Measurements from ENCODE around the gene RBM4B.

RBM4B gene

DNA sequence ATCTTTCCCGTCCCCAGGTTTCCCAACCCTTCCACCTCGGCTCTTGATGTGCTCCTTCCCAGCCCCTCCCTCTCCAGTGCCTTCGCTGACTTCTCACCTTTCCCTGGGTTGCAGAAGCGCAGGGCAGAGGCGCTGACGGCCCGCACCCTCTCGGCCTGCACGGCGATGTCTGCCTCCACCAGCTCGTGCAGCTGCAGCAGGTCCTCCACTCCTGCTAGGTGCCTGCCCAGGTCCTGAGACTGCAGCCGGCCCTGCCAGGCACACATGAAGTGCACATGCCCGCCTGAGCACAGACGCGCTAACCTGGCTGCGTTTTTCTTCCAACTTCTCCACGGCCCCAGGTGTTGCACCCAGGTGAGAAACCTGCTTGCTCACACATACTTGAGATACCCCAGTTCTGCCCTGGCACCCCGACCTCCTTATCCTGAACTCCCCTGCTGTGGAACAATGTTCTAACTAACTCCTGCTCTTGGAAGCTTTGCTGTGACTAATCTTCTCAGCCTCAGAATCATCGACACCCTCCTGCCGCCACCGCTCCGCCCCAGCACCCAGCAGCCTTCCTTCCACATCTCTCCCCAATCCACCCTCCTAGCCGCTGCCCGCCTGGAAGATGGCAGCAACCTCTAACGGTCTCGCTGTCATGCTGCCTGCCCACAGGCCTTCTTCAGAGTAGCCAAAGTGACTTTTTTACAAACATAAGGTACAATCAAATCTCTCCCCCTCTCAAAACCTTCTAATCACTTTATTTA, 28.1 kb upstream of the RBM4B start:
- no peaks in the 10 kb centered on the region for H3K27me3 ChIP-seq (ENCODE audit: control insufficient read depth, insufficient read depth, low read length)
- H3K36me3 ChIP-seq (ENCODE audit: control insufficient read depth, insufficient read depth, low read length), result peaks cover 75% of the 10 kb centered on the region
- H3K4me1 ChIP-seq (ENCODE audit: control insufficient read depth, insufficient read depth, low read length), result no peaks in the 10 kb centered on the region
- no peak overlapping the region for H3K4me3 ChIP-seq (ENCODE audit: low read depth, low read length)
- no peak overlapping the region for H3K9ac ChIP-seq (ENCODE audit: low read length)
- no peak overlapping the region for H3K27ac ChIP-seq (ENCODE audit: low read depth, low read length)
- no peaks in the 10 kb centered on the region for H3K9me3 ChIP-seq (ENCODE audit: control insufficient read depth, insufficient read depth, low read depth, low read length)

DNA sequence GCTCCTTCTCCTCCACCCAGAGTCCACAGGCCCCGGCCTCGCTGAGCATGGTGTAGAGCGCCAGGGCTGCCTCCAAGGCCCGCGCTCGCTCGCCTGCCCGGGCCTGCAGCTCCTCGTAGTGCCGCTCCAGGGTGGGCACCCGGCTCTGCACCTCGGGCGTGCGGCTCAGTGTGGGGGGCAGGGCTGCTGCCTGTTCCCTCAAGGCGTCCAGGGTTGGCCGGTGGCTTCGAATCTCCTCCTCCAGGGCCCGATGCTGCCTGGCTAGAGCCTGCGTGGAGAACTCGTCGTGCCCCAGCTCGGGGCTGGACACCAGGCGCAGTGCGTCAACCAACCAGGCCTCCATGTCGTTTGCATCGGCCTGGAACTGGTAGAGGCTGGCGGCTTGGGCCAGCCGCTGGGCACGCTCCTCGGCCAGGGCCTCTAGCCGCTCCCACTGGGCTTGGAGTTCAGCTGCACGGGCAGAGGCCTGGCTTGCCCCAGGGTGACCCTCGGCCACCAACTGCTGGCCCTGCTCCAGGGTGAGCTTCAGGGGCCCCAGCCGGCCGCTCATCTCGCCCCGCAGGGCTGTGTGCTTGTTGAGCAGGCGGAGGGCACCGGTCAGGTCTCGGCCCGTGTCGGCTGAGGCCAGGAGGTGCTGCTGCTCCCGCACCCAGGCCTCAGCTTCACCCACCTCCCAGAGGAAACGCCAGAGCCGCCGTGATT, 27.1 kb upstream of the RBM4B start:
- Histone ChIP-seq H3K36me3 (ENCODE audit: control insufficient read depth, insufficient read depth, low read length) (peaks cover 75% of the 10 kb centered on the region), H3K27me3 (ENCODE audit: control insufficient read depth, insufficient read depth, low read length) (no peaks in the 10 kb centered on the region), H3K4me3 (ENCODE audit: low read depth, low read length) (no peak overlapping the region), H3K4me1 (ENCODE audit: control insufficient read depth, insufficient read depth, low read length) (no peaks in the 10 kb centered on the region), H3K9me3 (ENCODE audit: control insufficient read depth, insufficient read depth, low read depth, low read length) (no peaks in the 10 kb centered on the region), H3K9ac (ENCODE audit: low read length) (no peak overlapping the region), H3K27ac (ENCODE audit: low read depth, low read length) (no peak overlapping the region)

DNA sequence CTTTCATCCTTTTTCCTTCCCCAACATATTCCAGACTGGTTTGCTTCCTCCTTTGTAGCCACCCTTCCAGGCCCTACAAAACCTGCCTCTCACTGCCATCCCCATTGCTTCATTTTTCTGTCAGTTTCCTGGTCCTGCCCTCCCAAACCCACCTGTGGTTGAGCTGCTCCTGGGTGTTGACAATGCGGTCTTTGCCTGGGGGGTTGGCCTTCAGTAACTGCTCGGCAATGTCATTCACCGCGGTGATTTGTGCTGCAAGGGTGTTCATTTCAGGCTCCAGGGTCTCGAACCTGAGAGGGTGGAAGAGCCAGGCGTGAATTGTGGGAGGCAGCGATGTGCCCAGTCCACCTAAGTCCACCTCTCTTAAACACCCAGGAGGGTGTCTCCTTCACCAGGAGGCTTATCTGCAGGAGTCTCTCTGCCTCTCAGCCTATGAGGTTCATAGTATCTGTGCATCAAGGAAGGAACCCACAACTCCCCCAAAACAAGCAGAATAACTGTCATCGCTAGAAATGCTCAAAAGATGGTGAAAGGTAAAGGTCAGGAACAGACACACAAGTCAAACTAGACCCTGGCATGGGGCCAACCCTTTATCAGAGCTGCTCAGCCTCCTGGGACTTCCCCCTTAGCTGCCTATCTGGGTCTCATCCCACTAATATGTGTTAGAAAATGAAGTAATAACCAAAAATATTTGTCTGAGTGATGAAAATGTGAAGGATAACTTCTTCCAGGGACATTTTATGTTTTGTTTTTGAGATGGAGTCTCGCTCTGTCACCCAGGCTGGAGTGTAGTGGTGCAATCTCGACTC, 23.9 kb upstream of the RBM4B start:
- Histone ChIP-seq H3K27ac (ENCODE audit: low read depth, low read length) (no peak overlapping the region), H3K36me3 (ENCODE audit: control insufficient read depth, insufficient read depth, low read length) (peaks cover 76% of the 10 kb centered on the region), H3K4me1 (ENCODE audit: control insufficient read depth, insufficient read depth, low read length) (no peaks in the 10 kb centered on the region), H3K9ac (ENCODE audit: low read length) (no peak overlapping the region), H3K27me3 (ENCODE audit: control insufficient read depth, insufficient read depth, low read length) (no peaks in the 10 kb centered on the region), H3K4me3 (ENCODE audit: low read depth, low read length) (no peak overlapping the region), H3K9me3 (ENCODE audit: control insufficient read depth, insufficient read depth, low read depth, low read length) (no peaks in the 10 kb centered on the region)

DNA sequence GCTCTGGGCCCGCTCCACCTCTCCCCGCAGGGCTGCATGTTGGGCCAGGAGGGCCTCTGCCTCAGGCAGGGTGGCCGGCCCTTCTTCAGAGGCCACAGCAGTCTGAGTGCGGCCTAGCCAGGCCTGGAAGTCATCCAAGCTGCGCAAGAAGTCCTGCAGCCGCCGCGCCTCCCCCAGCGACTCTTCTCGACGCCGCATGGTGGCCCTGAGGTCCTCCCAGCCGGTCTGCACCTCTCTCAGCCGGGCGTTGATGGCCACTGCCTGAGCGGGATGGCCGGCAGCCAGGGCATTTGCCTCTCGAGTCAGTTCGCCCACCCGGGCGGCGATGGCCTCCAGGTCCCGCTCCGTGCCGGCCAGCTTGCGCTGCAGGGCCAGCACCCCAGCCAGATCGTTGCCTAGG, 23.1 kb upstream of the RBM4B start:
- Histone ChIP-seq H3K27me3 (ENCODE audit: control insufficient read depth, insufficient read depth, low read length) (no peaks in the 10 kb centered on the region), H3K4me3 (ENCODE audit: low read depth, low read length) (no peak overlapping the region), H3K27ac (ENCODE audit: low read depth, low read length) (no peak overlapping the region), H3K9me3 (ENCODE audit: control insufficient read depth, insufficient read depth, low read depth, low read length) (no peaks in the 10 kb centered on the region), H3K36me3 (ENCODE audit: control insufficient read depth, insufficient read depth, low read length) (peaks cover 79% of the 10 kb centered on the region), H3K4me1 (ENCODE audit: control insufficient read depth, insufficient read depth, low read length) (no peaks in the 10 kb centered on the region), H3K9ac (ENCODE audit: low read length) (no peak overlapping the region)

DNA sequence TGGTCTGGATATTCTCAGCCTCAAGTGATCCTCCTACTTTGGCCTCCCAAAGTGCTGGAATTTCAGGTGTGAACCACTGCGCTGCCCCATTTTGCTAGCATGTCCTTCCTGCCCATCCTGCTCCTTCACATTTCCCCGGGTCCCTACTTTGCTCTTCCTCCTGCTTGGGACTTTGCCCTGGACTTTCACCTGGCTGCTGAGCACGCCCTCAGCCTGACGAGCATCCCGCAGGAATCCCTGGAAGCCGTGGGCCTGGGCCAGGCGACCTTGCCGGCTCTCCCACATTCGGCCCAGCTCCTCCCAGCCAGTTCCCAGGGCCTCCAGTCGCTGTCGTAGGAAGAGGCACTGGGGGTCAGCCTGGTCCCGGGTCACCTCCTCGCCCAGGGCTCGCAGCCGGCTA, 22.6 kb upstream of the RBM4B start:
- Histone ChIP-seq H3K27me3 (ENCODE audit: control insufficient read depth, insufficient read depth, low read length) (no peaks in the 10 kb centered on the region), H3K4me3 (ENCODE audit: low read depth, low read length) (no peak overlapping the region), H3K27ac (ENCODE audit: low read depth, low read length) (no peak overlapping the region), H3K36me3 (ENCODE audit: control insufficient read depth, insufficient read depth, low read length) (peaks cover 75% of the 10 kb centered on the region), H3K9ac (ENCODE audit: low read length) (no peak overlapping the region), H3K9me3 (ENCODE audit: control insufficient read depth, insufficient read depth, low read depth, low read length) (no peaks in the 10 kb centered on the region), H3K4me1 (ENCODE audit: control insufficient read depth, insufficient read depth, low read length) (no peaks in the 10 kb centered on the region)

DNA sequence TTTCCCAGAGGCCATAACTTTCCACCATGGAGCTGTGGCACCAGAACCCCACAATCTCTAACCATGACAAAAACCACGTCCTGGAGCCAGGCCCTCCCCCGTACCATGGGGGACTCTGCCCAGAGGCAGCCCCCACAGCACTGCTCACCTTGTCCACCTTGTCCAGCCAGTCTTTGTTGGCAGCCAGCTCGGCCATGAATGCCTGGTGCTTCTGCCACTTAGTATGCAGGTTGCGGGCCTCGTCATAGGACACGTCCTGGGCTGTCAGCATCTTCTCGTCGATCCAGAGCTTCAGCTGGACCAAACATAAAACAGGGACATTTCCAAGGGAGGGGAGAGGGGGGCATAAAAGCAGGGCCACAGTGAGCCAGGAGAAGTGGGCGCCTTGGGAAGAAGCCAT, 20.8 kb upstream of the RBM4B start:
- Histone ChIP-seq H3K9ac (ENCODE audit: low read length) (no peak overlapping the region), H3K36me3 (ENCODE audit: control insufficient read depth, insufficient read depth, low read length) (peaks cover 67% of the 10 kb centered on the region), H3K4me3 (ENCODE audit: low read depth, low read length) (no peak overlapping the region), H3K27me3 (ENCODE audit: control insufficient read depth, insufficient read depth, low read length) (no peaks in the 10 kb centered on the region), H3K27ac (ENCODE audit: low read depth, low read length) (no peak overlapping the region), H3K4me1 (ENCODE audit: control insufficient read depth, insufficient read depth, low read length) (no peaks in the 10 kb centered on the region), H3K9me3 (ENCODE audit: control insufficient read depth, insufficient read depth, low read depth, low read length) (no peaks in the 10 kb centered on the region)

DNA sequence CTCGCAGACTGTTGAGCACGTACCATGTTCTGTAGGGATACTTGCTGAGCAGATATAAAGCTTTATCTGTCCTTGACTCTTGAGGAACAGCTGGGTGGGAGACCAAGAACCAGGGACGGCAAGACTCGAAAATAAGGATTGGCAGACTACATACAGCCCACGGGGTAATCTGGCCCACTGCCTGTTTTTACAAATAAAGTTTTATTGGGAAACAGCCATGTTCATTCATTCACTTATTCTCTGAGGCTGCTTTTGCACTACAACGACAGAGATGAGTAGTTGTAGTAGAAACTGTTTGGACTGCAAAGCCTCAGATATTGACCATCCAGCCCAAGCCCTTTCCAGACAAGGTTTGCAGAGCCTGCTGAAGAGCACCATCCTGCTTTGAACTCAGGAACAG, 20.3 kb upstream of the RBM4B start:
- H3K9ac ChIP-seq (ENCODE audit: low read length), result no peak overlapping the region
- H3K4me3 ChIP-seq (ENCODE audit: low read depth, low read length), result no peak overlapping the region
- peaks cover 72% of the 10 kb centered on the region for H3K36me3 ChIP-seq (ENCODE audit: control insufficient read depth, insufficient read depth, low read length)
- no peak overlapping the region for H3K27ac ChIP-seq (ENCODE audit: low read depth, low read length)
- no peaks in the 10 kb centered on the region for H3K27me3 ChIP-seq (ENCODE audit: control insufficient read depth, insufficient read depth, low read length)
- H3K9me3 ChIP-seq (ENCODE audit: control insufficient read depth, insufficient read depth, low read depth, low read length), result no peaks in the 10 kb centered on the region
- no peaks in the 10 kb centered on the region for H3K4me1 ChIP-seq (ENCODE audit: control insufficient read depth, insufficient read depth, low read length)

DNA sequence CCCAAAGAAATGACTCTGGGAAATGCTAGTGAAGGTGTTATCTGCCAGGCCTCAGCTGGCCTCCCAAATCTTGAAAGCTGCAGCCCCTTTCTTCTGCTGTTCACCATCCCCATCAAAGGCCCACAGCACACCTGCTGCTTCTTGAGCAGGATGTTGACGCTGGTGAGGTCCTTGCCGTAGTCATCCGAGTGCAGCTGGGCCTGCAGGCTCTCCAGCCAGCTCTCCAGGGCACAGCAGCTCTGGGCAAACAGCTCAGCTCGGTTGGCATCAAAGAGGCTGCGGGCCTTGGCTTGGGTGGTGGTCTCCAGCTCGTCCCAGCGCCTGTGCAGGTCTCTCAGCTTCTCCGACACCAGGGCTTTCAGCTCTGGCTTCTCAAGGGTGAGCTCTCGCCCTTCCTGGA, 18.5 kb upstream of the RBM4B start:
- H3K9ac ChIP-seq (ENCODE audit: low read length), result no peak overlapping the region
- peaks cover 80% of the 10 kb centered on the region for H3K36me3 ChIP-seq (ENCODE audit: control insufficient read depth, insufficient read depth, low read length)

DNA sequence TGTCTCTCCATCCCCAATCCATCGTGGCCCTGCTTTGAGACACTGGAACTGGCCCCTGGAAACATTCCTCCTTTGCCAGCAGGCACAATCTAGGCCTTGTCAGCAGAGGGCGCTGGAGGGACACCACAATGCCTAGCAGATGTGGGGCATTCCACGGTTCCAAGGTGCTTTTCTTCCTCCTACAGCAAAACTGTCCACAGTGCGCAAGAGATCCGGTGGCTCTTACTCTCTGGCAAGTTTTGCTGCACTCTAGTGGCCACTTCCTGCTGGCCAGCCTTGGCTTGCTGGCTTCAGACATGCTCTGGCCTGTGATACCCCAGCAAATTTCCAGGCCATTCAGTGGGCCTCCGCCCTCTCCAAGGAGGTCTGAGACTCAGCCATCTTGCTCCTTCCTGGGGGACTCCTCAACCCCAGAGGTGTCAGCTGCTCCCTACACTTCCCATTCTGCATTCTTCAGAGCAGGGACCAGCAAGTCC, 17.1 kb upstream of the RBM4B start:
- H3K9ac ChIP-seq (ENCODE audit: low read length), result no peak overlapping the region
- H3K27me3 ChIP-seq (ENCODE audit: control insufficient read depth, insufficient read depth, low read length), result no peaks in the 10 kb centered on the region
- no peaks in the 10 kb centered on the region for H3K9me3 ChIP-seq (ENCODE audit: control insufficient read depth, insufficient read depth, low read depth, low read length)
- peaks cover 76% of the 10 kb centered on the region for H3K36me3 ChIP-seq (ENCODE audit: control insufficient read depth, insufficient read depth, low read length)
- no peaks in the 10 kb centered on the region for H3K4me1 ChIP-seq (ENCODE audit: control insufficient read depth, insufficient read depth, low read length)
- H3K27ac ChIP-seq (ENCODE audit: low read depth, low read length), result no peak overlapping the region
- H3K4me3 ChIP-seq (ENCODE audit: low read depth, low read length), result no peak overlapping the region

More for the DNA sequence above, 18.5 kb upstream of the RBM4B start:
- H3K27ac ChIP-seq (ENCODE audit: low read depth, low read length), result no peak overlapping the region
- no peaks in the 10 kb centered on the region for H3K4me1 ChIP-seq (ENCODE audit: control insufficient read depth, insufficient read depth, low read length)
- H3K9me3 ChIP-seq (ENCODE audit: control insufficient read depth, insufficient read depth, low read depth, low read length), result no peaks in the 10 kb centered on the region
- no peaks in the 10 kb centered on the region for H3K27me3 ChIP-seq (ENCODE audit: control insufficient read depth, insufficient read depth, low read length)
- H3K4me3 ChIP-seq (ENCODE audit: low read depth, low read length), result no peak overlapping the region

DNA sequence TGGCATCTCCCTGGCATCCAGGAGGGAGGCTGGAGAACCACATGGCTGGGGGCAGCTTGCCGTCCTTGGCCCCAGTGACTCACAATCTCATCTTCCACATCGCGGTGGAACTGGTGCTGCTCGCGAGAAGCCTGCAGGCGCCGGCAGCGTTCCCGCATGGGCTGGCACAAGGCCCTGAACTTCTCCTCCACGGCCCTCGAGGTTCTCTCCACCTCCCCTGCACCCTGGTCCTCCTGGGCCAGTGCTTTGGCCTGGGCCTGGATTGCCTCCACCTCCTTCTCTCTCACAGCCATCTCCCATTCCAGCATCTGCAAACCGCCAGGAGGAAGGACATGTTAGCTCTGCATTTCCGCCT, 16.3 kb upstream of the RBM4B start:
- Histone ChIP-seq H3K36me3 (ENCODE audit: control insufficient read depth, insufficient read depth, low read length) (peaks cover 74% of the 10 kb centered on the region), H3K9ac (ENCODE audit: low read length) (no peak overlapping the region), H3K27ac (ENCODE audit: low read depth, low read length) (no peak overlapping the region)

More for the DNA sequence above, 16.3 kb upstream of the RBM4B start:
- Histone ChIP-seq H3K9me3 (ENCODE audit: control insufficient read depth, insufficient read depth, low read depth, low read length) (no peaks in the 10 kb centered on the region), H3K4me1 (ENCODE audit: control insufficient read depth, insufficient read depth, low read length) (no peaks in the 10 kb centered on the region), H3K4me3 (ENCODE audit: low read depth, low read length) (no peak overlapping the region), H3K27me3 (ENCODE audit: control insufficient read depth, insufficient read depth, low read length) (no peaks in the 10 kb centered on the region)
